ENCODE measurements around the gene RNF8.
"Not testable (repeated sequence)": the region's sequence is repeated elsewhere in the genome, so short reads cannot be mapped to it uniquely, and the experiment has no call there.

The RNF8 gene
- total RNA-seq = 17.6 to 36.4 (median 27.7) reads per million in 3 experiments

DNA sequence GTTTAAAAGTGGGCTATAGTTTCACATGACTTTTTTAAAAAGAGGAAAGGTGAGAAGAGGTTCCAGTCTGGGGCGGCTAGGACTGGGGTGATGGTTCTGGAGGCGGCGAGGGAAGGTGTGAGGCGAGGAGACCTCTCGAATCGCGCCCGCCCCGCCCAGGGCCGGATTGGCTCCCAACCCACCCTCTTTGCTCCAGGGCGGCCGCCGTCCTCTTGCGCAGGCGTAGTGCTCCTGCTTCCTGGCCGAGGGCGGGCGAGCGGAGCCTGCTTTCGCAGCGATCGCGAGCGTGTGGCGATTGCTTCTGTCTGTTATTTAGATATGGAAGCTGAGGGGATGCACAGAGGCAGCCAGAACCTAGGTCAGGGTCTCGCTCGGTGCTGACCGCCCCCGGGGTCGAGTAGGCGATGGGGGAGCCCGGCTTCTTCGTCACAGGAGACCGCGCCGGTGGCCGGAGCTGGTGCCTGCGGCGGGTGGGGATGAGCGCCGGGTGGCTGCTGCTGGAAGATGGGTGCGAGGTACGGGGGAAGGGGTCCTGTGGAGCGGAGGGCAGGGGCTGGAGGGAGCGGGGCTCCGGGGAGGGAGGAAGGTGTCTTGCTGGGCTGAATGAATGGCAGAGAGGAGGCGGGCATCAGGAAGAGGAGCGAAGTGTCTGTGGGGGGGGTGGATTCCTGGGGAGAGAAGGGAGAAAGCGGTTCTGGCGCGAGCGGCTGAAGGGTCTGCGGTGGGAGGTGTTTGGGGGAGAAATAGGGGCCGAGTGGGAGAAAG is at the start of gene RNF8:
TSS of gene RNF8 (plus strand) at position 223 of the 765 bp plus-strand sequence. CDS start at position 405, 182 bp downstream.
- peak; percentile 84 for DNase-seq

DNA sequence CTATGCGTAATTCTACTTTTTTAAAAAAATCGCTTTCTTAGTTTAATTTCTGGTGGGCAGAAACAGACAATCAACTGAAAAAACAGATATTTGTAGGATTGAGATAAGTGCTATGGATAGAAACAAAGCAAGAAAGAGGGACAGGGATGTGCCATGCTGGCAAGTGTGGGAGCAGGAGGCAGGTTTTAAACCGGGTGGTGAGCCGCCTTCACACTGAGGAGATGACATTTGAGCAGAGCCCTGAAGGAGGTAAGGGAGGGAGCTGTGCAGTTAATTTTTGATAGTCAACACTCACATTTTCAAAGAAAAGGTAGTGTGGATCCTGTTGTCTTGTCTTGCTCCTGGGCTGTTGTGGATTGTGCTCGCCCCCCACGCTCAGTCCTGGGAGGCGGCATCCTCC is 49.0 kb upstream of the RNF8 start:
- DNase-seq = no peak

DNA sequence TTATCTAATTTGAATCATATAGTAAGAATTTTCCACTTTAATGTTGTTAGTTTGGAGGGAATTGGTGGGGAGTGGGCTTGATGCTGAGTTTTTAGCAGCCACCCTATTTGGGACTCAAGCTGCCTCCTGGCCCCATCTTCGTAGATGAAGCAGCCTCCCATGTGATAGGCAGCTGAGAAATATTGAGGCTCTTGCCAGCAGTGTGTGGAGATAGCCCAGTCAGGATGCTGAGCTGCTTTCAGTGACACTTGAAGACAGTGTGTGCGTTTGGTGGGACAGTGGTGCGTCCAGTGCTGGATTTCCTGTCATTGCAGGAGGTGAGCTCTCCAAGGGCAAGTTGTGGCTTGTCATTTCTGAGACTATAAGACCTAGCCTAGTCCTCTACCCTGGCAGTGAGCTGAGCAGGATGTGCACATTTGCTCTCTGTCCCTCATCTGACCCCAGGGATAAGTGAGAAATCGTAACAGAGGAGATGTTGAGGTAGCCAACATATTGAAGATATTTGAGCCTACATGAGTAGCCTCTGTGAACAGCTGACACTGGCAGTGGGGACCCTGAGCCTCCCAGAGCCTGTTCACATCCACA is 47.9 kb upstream of the RNF8 start:
- DNase-seq = no peak

DNA sequence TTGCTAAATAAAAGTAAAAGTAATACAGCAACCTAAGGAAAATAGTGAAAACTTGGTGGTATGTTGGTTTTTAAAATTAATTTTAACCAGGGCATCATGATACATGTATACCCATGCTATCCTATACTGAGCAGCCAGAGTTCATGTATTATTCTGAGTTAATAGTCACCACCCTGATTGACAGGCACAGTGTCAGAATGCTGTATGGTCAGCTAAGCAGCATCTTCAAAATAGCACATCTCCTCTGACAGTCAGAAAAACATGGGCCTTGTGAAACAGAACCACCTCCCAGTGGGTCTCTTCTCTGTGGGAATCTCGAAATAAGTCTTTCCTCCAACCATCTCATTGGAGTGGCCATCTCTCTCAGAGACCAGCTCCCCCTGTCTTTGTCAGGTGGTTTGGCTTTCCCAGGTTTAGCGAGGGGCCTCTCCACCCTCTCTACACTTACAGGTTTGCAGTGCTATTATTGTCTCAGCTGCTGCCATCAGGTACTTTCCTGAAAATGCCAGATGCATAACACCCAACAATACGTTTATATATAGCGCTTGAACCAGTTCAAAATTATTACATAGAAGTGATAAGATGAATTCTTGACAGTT is 47.1 kb upstream of the RNF8 start:
- no peak for DNase-seq

DNA sequence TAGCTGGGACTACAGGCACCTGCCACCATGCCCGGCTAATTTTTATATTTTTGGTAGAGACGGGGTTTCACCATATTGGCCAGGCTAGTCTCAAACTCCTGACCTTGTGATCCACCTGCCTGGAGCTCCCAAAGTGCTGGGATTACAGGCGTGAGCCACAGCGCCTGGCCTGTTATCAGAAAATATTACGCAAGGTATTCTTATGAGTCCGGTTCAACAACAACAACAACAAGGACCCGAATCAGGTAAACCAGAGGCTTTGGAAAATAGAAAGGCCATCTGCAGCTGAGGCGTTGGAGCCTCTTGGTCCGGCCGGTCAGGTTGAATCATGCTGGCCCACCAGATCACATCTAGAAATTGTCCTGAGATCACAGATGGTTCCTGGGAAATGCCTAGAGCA is 46.3 kb upstream of the RNF8 start:
- not testable (repeated sequence) for DNase-seq

DNA sequence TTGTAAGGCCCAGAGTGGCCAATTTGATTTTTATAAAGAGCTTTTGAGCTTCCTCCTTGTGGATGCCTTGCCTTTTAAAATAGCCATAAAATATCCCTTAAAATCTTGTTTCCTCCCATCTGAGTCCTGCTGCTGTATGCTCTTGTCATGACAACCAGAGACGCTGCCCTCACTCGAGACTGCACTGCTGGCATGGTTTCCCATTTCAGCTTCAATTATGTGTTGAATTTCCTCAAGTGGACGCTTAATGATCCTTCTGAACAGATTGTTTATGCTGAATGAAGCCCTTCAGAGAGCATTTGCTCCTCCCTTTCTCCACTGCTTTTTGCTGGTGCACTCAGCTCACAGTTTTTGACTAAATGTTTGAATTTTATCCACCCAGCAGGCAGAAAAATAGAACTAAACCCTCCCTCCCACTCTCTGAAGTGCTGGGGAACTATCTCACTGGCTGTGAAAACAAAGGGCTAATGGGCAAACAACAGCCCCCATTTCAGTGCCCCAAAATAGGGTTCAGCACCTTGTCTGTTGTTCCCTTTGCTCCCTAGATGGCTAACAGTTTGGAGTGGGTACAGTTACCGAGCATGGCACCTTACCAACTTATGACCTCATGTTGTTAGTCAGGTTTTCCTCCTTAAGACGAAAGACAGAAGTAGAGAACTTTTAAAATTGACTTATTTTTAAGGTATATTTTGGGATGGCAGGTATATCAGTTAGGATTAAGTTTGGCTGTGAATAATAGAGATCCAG is 45.5 kb upstream of the RNF8 start:
- no peak for DNase-seq

- DNase-seq = no peak
These were observed 44.7 kb upstream of the RNF8 start for GRCh38 chr6:37309046-37309445.

- no peak for DNase-seq
These were observed 44.1 kb upstream of the RNF8 start for GRCh38 chr6:37309692-37310091.

- DNase-seq = no peak
These were observed 42.8 kb upstream of the RNF8 start for GRCh38 chr6:37310966-37311365.

GRCh38 chr6:37311741-37312473 is 41.9 kb upstream of the RNF8 start:
- DNase-seq = no peak

- DNase-seq = no peak
These were observed 39.9 kb upstream of the RNF8 start for GRCh38 chr6:37313723-37314486.

DNA sequence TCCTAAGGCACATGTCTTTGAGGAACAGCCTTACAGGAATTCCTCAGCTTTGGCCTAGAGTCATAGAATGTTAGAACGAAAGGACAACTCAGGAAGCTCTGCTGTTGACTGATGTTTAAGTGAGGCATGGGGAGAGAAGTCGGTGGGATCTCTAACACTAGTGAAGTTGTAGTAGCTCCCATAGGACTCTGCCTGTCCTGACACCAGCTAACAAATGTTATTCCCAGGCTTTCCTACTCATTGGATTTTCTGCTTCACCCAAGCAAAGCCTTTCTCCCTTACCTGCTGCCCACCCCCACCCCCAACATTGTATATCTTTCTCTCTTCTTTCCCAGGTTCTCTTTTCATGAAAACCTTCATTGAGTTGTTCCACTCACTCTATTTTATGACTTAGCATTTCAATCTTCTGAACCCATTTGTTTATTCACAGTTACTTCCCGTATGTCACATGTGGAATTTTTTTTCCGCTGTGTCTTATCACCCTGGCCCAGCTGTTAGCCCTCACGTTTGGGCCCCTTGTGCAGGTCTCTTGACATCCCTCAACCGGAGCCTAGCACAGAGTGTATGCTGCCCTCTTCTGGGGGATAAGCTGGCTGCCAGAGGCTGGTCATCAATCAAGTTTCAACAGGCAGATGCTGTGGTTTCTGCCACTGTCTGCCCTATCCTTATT is 39.2 kb upstream of the RNF8 start:
- DNase-seq = peak; percentile 12

- no peak for DNase-seq
These were observed 38.6 kb upstream of the RNF8 start for GRCh38 chr6:37315157-37315515.

DNA sequence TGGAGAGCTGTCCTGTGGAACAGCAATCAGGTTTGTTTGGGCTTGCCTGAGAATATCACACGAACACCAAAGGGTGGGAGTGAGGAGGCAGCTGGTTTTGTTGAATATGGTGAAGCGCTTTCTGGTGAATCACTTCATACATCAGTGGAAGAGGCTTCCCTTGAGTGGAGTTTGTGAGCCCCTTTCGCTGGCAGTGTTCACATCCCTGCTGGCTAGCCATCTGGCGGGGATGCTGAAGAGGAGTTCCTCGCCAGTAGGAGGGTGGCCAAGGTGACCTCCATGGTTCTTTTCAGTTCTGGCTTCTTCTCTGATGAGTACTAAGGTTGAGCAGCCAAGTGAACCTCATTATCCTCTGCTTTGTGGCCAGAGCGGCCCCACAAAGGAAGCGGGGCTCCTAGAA is 37.7 kb upstream of the RNF8 start:
- no peak for DNase-seq

DNA sequence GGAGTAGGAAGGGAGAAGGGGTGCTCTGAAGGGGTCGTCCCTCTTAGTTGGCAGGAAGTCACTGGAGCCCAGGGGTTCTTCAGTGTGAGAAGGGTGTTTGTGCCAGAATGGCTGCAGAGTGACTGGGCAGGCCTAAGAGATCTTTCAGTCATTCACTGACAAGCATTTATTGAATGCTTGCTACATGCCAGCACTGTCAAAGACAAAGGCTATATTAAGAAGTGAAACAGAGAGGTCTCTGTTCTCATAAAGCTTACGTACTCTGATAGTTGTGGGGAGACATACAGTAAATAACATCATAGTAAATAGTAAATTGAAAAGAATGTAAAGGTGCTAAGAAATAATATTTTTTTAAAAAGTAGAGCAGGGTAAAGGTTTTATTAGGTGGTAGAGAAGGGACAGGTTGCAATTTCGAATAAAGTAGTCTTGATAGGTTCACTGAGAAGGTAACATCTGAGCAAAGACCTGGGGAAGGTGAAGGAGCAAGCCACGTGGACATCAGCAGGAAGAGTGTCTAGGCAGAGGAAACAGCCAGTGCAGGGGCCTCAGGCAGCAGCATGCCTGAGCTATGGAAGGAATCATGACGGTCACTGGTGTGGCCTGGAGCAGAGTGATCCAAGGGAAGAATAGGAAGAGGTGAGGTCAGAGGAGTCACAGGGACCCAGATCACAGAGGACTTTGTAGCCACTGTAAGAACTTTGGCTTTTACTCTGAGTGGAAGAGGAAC is 36.3 kb upstream of the RNF8 start:
- no peak for DNase-seq

DNA sequence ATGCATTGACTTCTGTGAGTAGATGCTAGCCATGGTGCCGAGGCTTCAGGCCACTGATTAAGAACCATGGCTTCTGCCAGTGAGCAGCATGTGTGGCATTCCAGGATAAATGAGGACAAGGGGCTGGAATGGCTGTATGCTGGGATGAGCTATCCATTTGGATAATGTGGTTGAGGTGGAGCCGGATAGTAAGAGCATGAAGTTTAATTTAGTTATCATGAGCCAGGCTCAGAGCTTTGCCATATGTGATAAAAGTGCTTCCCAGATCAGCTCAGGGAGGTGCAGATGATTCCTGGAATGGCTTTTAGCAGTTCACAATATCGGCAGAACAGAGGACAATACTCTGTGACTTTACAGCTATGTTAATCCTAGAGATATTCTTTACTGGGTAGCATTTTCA is 34.6 kb upstream of the RNF8 start:
- no peak for DNase-seq

GRCh38 chr6:37319856-37320480 is 33.8 kb upstream of the RNF8 start:
- no peak for DNase-seq

GRCh38 chr6:37320646-37321045 is 33.1 kb upstream of the RNF8 start:
- no peak for DNase-seq

DNA sequence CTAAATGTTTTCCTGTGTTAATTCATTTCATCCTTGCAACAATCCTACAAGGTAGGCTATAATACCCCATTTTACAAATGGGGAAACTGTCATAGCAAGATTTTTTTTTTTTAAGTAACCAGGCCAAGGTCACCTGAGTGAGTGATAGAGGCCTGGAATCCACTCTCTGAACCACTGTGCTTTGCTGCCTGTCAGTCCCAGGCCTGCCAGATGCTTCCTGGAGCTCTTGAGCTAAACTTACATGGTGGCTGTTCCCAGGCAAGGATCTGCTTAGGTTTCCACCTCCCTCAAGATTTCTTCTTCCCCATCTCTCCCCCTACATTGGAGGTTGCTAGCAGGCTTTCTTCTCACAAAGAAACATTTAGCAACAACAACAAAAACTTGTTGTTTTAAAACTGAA is 32.7 kb upstream of the RNF8 start:
- DNase-seq = no peak
